ENCODE measurements around the gene SERPINA3.

GRCh38 chr14:94569381-94570001 lies 42.7 kb upstream of the SERPINA3 start:
- TF ChIP-seq CTCF (conservative IDR thresholded peaks at IDR 0.05) (no peak), EZH2 (IDR thresholded peaks at IDR 0.05; ENCODE audit: low read depth) (no peak)
